ENCODE measurements around the gene MTA2. TPM values are rescaled to one million over a fixed set of nuclear protein-coding genes. Genes with fewer than 3 reads are reported as not detected.

Gene MTA2
- total RNA-seq, 4 donors from 2014 or later: 50.9 to 87.4 (median 61.6) TPM

GRCh38 chr11:62599069-62599696, 2.5 kb downstream of the MTA2 start:
- TF ChIP-seq CTCF (IDR thresholded peaks at IDR 0.05; ENCODE audit: low read depth): no peak

GRCh38 chr11:62595124-62595523, 6.5 kb downstream of the MTA2 start:
- TF ChIP-seq CTCF (IDR thresholded peaks at IDR 0.05; ENCODE audit: low read depth): no peak

- TF ChIP-seq CTCF (IDR thresholded peaks at IDR 0.05; ENCODE audit: low read depth): no peak
These were observed 8.1 kb downstream of the MTA2 start for GRCh38 chr11:62593434-62594044.

- no peak for TF ChIP-seq CTCF (IDR thresholded peaks at IDR 0.05; ENCODE audit: low read depth)
These were observed 8.7 kb downstream of the MTA2 start for GRCh38 chr11:62592989-62593421.

GRCh38 chr11:62592146-62592815, 9.4 kb downstream of the MTA2 start:
- TF ChIP-seq CTCF (IDR thresholded peaks at IDR 0.05; ENCODE audit: low read depth): no peak

GRCh38 chr11:62591448-62592145, 10.1 kb downstream of the MTA2 start, which contains the start of gene TUT1:
Gene TUT1 (minus strand): TSS chr11:62591523. CDS start chr11:62591485, 38 bp downstream.
- TF ChIP-seq CTCF (IDR thresholded peaks at IDR 0.05; ENCODE audit: low read depth): no peak

Data from subcutaneous adipose tissue (tissue), 4 donors.